ENCODE measurements around the gene GPR151.

Gene GPR151

DNA sequence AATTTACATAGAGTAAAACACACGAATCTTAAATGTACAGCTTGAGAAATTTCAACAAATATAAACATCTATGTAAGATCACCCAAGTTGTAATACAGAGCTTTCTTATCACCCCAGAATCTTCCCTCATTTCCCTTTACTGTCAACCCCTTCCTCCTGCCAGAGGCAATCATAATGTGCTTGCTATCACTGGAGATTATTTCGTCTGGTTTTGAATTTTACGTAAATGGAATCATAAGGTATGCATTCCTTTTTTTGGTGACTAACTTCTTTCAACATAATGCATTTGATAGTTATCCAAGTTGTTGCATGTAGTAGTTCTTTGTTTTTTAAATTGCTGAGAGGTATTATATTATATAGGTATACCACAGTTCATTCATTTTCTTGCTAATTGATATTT is 37.5 kb upstream of the GPR151 start:
- H3K4me1 ChIP-seq (ENCODE audit: control insufficient read depth, low read length), result no peaks in the 10 kb centered on the region
- H3K79me2 ChIP-seq (ENCODE audit: control insufficient read depth, low read length), result no peaks in the 10 kb centered on the region
- no peaks in the 10 kb centered on the region for H3K9me3 ChIP-seq (ENCODE audit: control insufficient read depth, insufficient read depth, low read length)
- H3K4me2 ChIP-seq (ENCODE audit: low read length), result no peak overlapping the region
- no peaks in the 10 kb centered on the region for H3K36me3 ChIP-seq (ENCODE audit: control insufficient read depth, low read length)
- no peak overlapping the region for H3K4me3 ChIP-seq (ENCODE audit: low read length)
- peaks cover 14% of the 10 kb centered on the region for H3K27me3 ChIP-seq (ENCODE audit: control insufficient read depth, low read length)
- H3K27ac ChIP-seq (ENCODE audit: low read depth, low read length), result no peak overlapping the region
- H4K20me1 ChIP-seq (ENCODE audit: control insufficient read depth, insufficient read depth, low read depth, low read length), result no peaks in the 10 kb centered on the region
- TF ChIP-seq, protein P1, sequence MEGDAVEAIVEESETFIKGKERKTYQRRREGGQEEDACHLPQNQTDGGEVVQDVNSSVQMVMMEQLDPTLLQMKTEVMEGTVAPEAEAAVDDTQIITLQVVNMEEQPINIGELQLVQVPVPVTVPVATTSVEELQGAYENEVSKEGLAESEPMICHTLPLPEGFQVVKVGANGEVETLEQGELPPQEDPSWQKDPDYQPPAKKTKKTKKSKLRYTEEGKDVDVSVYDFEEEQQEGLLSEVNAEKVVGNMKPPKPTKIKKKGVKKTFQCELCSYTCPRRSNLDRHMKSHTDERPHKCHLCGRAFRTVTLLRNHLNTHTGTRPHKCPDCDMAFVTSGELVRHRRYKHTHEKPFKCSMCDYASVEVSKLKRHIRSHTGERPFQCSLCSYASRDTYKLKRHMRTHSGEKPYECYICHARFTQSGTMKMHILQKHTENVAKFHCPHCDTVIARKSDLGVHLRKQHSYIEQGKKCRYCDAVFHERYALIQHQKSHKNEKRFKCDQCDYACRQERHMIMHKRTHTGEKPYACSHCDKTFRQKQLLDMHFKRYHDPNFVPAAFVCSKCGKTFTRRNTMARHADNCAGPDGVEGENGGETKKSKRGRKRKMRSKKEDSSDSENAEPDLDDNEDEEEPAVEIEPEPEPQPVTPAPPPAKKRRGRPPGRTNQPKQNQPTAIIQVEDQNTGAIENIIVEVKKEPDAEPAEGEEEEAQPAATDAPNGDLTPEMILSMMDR (IDR thresholded peaks at IDR 0.05; ENCODE audit: low read depth, low read length, poor library complexity, severe bottlenecking), result no peak
- TF ChIP-seq EZH2phosphoT487 (IDR thresholded peaks at IDR 0.05; ENCODE audit: borderline replicate concordance, low read length), result no peak
- H3F3A ChIP-seq (ENCODE audit: control insufficient read depth, insufficient read depth), result no peaks in the 10 kb centered on the region
- H3K9me2 ChIP-seq (replicated peaks; ENCODE audit: control insufficient read depth, low read length), result no peaks in the 10 kb centered on the region

DNA sequence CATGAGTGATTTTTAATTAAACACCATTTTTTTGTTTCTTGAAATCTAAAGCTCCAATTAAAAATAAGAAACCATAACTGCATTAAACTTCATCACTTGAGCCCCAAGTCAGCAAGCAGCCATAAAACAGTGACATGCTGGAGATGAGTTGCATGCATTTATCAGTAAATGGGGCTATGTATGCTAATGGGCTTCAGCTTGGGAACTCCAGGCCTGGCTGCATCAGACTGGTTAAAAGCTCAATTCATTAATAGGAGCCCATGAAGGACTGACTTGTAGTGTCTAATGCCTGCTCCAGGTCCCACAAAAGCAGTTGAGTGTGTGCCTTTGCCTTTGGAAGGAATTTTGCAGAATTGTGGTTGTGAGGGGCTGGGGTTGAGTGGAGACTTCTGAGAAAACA is 33.6 kb upstream of the GPR151 start:
- no peaks in the 10 kb centered on the region for H3K9me3 ChIP-seq (ENCODE audit: control insufficient read depth, insufficient read depth, low read length)
- H3K36me3 ChIP-seq (ENCODE audit: control insufficient read depth, low read length), result no peaks in the 10 kb centered on the region
- no peaks in the 10 kb centered on the region for H3K9me2 ChIP-seq (replicated peaks; ENCODE audit: control insufficient read depth, low read length)
- H3K27ac ChIP-seq (ENCODE audit: low read depth, low read length), result no peak overlapping the region
- H4K20me1 ChIP-seq (ENCODE audit: control insufficient read depth, insufficient read depth, low read depth, low read length), result no peaks in the 10 kb centered on the region
- peaks cover 24% of the 10 kb centered on the region for H3K27me3 ChIP-seq (ENCODE audit: control insufficient read depth, low read length)
- no peak overlapping the region for H3K4me2 ChIP-seq (ENCODE audit: low read length)
- TF ChIP-seq, protein P1 (IDR thresholded peaks at IDR 0.05; ENCODE audit: low read depth, low read length, poor library complexity, severe bottlenecking), result no peak
- no peak for TF ChIP-seq EZH2phosphoT487 (IDR thresholded peaks at IDR 0.05; ENCODE audit: borderline replicate concordance, low read length)
- no peaks in the 10 kb centered on the region for H3K4me1 ChIP-seq (ENCODE audit: control insufficient read depth, low read length)
- H3F3A ChIP-seq (ENCODE audit: control insufficient read depth, insufficient read depth), result no peaks in the 10 kb centered on the region
- no peak overlapping the region for H3K4me3 ChIP-seq (ENCODE audit: low read length)
- H3K79me2 ChIP-seq (ENCODE audit: control insufficient read depth, low read length), result no peaks in the 10 kb centered on the region

DNA sequence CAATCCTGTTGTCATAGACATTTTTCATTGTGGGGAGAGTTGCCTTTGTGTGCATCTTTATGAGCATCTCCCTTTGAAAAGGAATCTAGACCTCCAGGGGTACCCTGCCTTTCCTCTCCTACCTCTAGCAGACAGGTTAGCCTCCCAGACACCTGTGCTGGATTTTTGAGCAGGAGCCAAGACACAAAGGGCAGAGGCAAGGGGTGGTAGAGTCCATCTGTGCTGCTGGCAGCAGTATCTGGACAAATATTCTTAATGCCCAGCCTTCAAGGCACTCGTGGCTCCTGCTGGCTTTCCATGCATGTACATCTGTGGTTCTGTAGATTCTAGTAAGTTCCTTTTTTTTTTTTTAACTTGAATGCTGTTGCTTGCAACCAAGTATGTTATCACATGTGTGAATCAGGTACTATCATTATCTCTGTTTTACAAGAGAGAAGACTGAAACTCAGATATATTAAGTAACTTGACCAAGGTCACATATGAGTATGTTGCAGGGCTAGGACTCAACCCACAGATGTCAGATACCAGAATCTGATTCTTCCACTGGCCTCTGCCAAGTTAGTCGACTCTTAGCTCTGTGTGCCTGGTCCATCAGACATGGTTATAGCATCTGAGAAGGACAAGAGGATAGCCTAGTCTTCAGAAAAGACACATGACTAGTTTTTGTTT is 32.9 kb upstream of the GPR151 start:
- Histone ChIP-seq H3K4me1 (ENCODE audit: control insufficient read depth, low read length) (no peaks in the 10 kb centered on the region), H3K9me2 (replicated peaks; ENCODE audit: control insufficient read depth, low read length) (no peaks in the 10 kb centered on the region), H3K4me2 (ENCODE audit: low read length) (no peak overlapping the region), H3K4me3 (ENCODE audit: low read length) (no peak overlapping the region), H3K79me2 (ENCODE audit: control insufficient read depth, low read length) (no peaks in the 10 kb centered on the region), H3K27me3 (ENCODE audit: control insufficient read depth, low read length) (peaks cover 17% of the 10 kb centered on the region), H3K27ac (ENCODE audit: low read depth, low read length) (no peak overlapping the region), H3K36me3 (ENCODE audit: control insufficient read depth, low read length) (no peaks in the 10 kb centered on the region), H4K20me1 (ENCODE audit: control insufficient read depth, insufficient read depth, low read depth, low read length) (no peaks in the 10 kb centered on the region), H3K9me3 (ENCODE audit: control insufficient read depth, insufficient read depth, low read length) (no peaks in the 10 kb centered on the region), H3F3A (ENCODE audit: control insufficient read depth, insufficient read depth) (no peaks in the 10 kb centered on the region)
- no peak for TF ChIP-seq EZH2phosphoT487 (IDR thresholded peaks at IDR 0.05; ENCODE audit: borderline replicate concordance, low read length)
- TF ChIP-seq, protein P1 (IDR thresholded peaks at IDR 0.05; ENCODE audit: low read depth, low read length, poor library complexity, severe bottlenecking), result no peak

Data from DOHH2 (cell line).